ENCODE results near the gene OAT. TPM values are rescaled to one million over a fixed set of nuclear protein-coding genes. Genes with fewer than 3 reads are reported as not detected.

OAT gene
- total and polyA plus RNA-seq, 2 of the 4 experiments (the other 2 are of a cell fraction): 110 to 152 TPM

GRCh38 chr10:124418726-124419501 is at the start of gene OAT (continued):
- TF ChIP-seq, protein P1, sequence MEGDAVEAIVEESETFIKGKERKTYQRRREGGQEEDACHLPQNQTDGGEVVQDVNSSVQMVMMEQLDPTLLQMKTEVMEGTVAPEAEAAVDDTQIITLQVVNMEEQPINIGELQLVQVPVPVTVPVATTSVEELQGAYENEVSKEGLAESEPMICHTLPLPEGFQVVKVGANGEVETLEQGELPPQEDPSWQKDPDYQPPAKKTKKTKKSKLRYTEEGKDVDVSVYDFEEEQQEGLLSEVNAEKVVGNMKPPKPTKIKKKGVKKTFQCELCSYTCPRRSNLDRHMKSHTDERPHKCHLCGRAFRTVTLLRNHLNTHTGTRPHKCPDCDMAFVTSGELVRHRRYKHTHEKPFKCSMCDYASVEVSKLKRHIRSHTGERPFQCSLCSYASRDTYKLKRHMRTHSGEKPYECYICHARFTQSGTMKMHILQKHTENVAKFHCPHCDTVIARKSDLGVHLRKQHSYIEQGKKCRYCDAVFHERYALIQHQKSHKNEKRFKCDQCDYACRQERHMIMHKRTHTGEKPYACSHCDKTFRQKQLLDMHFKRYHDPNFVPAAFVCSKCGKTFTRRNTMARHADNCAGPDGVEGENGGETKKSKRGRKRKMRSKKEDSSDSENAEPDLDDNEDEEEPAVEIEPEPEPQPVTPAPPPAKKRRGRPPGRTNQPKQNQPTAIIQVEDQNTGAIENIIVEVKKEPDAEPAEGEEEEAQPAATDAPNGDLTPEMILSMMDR (conservative IDR thresholded peaks at IDR 0.05; ENCODE audit: low read depth, low read length): 0 out of 2 replicates have a peak, but pooled peaks have one; percentile 1
- TF ChIP-seq POLR2A (IDR thresholded peaks at IDR 0.05; ENCODE audit: low read depth, low read length): peak; percentile 99

GRCh38 chr10:124467165-124467564 is 48.4 kb upstream of the OAT start:
- CTCF ChIA-PET: no interaction called here
- TF ChIP-seq CHD1 (IDR thresholded peaks at IDR 0.05; ENCODE audit: low read depth, low read length): no peak
- no peak for TF ChIP-seq USF2 (IDR thresholded peaks at IDR 0.05; ENCODE audit: low read depth, low read length)
- TF ChIP-seq, protein P1 (conservative IDR thresholded peaks at IDR 0.05; ENCODE audit: low read depth, low read length): no peak
- TF ChIP-seq RAD21 (IDR thresholded peaks at IDR 0.05; ENCODE audit: low read length): no peak
- TF ChIP-seq BHLHE40 (IDR thresholded peaks at IDR 0.05; ENCODE audit: low read depth, low read length): no peak
- TF ChIP-seq RFX5 (IDR thresholded peaks at IDR 0.05; ENCODE audit: low read depth, low read length): no peak
- no peak for TF ChIP-seq SMC3 (IDR thresholded peaks at IDR 0.05; ENCODE audit: low read depth, low read length)
- no peak for TF ChIP-seq CEBPB (IDR thresholded peaks at IDR 0.05; ENCODE audit: low read depth, low read length)
- TF ChIP-seq, protein P2, sequence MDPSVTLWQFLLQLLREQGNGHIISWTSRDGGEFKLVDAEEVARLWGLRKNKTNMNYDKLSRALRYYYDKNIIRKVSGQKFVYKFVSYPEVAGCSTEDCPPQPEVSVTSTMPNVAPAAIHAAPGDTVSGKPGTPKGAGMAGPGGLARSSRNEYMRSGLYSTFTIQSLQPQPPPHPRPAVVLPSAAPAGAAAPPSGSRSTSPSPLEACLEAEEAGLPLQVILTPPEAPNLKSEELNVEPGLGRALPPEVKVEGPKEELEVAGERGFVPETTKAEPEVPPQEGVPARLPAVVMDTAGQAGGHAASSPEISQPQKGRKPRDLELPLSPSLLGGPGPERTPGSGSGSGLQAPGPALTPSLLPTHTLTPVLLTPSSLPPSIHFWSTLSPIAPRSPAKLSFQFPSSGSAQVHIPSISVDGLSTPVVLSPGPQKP (IDR thresholded peaks at IDR 0.05; ENCODE audit: borderline replicate concordance, low read depth, low read length): no peak

More at GRCh38 chr10:124467165-124467564, 48.4 kb upstream of the OAT start:
- no peak overlapping the region for H3K27ac ChIP-seq (ENCODE audit: insufficient read depth, low read length)
- H3K4me3 ChIP-seq (ENCODE audit: insufficient read depth, low read depth, low read length): no peak overlapping the region
- dilution Hi-C loops (cut with HindIII; ENCODE audit: low sequenced_read_pairs, unreplicated experiment) (no loop called here), intact Hi-C loops (cut with micrococcal nuclease) (no loop called here), in situ Hi-C loops (cut with MboI; ENCODE audit: low sequenced_read_pairs) (no loop called here)
- H2AFZ ChIP-seq (replicated peaks; ENCODE audit: low read length, poor library complexity): no peak overlapping the region
- no peaks in the 10 kb centered on the region for H3K36me3 ChIP-seq (ENCODE audit: control insufficient read depth, insufficient read depth, low read length)
- no peak overlapping the region for H3K14ac ChIP-seq (replicated peaks; ENCODE audit: low read depth, low read length)
- no peak overlapping the region for H3K18ac ChIP-seq (ENCODE audit: low read depth, low read length)
- no peak overlapping the region for H3K4me2 ChIP-seq (ENCODE audit: low read depth, low read length)
- H2AK9ac ChIP-seq (replicated peaks; ENCODE audit: low read depth, low read length, poor library complexity): no peak overlapping the region
- no peak overlapping the region for H4K91ac ChIP-seq (ENCODE audit: insufficient read depth, low read depth, low read length)
- H2AK5ac ChIP-seq (ENCODE audit: low read depth, low read length): no peak overlapping the region
- no TSS peak for BruUV-seq (replicated peaks)
- H2BK5ac ChIP-seq (ENCODE audit: low read depth, low read length, poor library complexity, severe bottlenecking): no peak overlapping the region
- no peaks in the 10 kb centered on the region for H3K27me3 ChIP-seq (ENCODE audit: control insufficient read depth, insufficient read depth, low read length)
- no peak overlapping the region for H3K9ac ChIP-seq (ENCODE audit: low read depth, low read length)
- H2BK15ac ChIP-seq (ENCODE audit: low read depth, low read length): no peak overlapping the region
- H3K23ac ChIP-seq (ENCODE audit: low read depth, low read length): no peak overlapping the region
- H4K5ac ChIP-seq (ENCODE audit: low read depth, low read length): no peak overlapping the region
- no peak overlapping the region for H3K56ac ChIP-seq (ENCODE audit: extremely low read depth, insufficient read depth, low read length)
- peaks cover 2% of the 10 kb centered on the region; the same call in 1 of the 2 replicates for H3K4me1 ChIP-seq (ENCODE audit: control insufficient read depth, insufficient read depth, low read length)
- no CpG with 5 or more reads among the region's 4 CpGs for WGBS, 2 experiments (ENCODE audit: extremely low coverage in 2 of 2, insufficient read length in 1 of 2)
- H4K20me1 ChIP-seq (ENCODE audit: insufficient read depth, low read length): no peaks in the 10 kb centered on the region
- H2BK20ac ChIP-seq (ENCODE audit: low read depth, low read length): no peak overlapping the region
- no peak overlapping the region for H3K4ac ChIP-seq (ENCODE audit: low read depth, low read length)
- H3K9me3 ChIP-seq (ENCODE audit: control insufficient read depth, insufficient read depth, low read length): no peaks in the 10 kb centered on the region
- ATAC-seq (ENCODE audit: low read depth) (no peak), DNase-seq (no peak)
- peaks cover 2 to 4% of the 10 kb centered on the region in 2 experiments; a peak in 3 of 4 replicates for H3K79me1 ChIP-seq (ENCODE audit: low read depth in 1 of 2, low read length in 2 of 2)
- no peak overlapping the region for H2BK120ac ChIP-seq (ENCODE audit: low read depth, low read length)
- H4K8ac ChIP-seq (ENCODE audit: low read depth in 2 of 2, low read length in 2 of 2): no peak overlapping the region
- H3K9me1 ChIP-seq (ENCODE audit: insufficient read depth, low read length): no peaks in the 10 kb centered on the region
- POLR2A ChIA-PET (ENCODE audit: unreplicated experiment): no interaction called here
